HG02884 (cell line): ENCODE data around the gene GDI2.
"Not testable (repeated sequence)": the region's sequence is repeated elsewhere in the genome, so short reads cannot be mapped to it uniquely, and the experiment has no call there.

Source experiments
- ATAC-seq: cut with Tn5 transposase; IDR thresholded peaks from one replicate; pipeline ENCODE4 v1.9.1; 2021; ENCODE audit warnings: mild to moderate bottlenecking, moderate library complexity; ENCODE audit not compliant: unreplicated experiment

GDI2 gene

DNA sequence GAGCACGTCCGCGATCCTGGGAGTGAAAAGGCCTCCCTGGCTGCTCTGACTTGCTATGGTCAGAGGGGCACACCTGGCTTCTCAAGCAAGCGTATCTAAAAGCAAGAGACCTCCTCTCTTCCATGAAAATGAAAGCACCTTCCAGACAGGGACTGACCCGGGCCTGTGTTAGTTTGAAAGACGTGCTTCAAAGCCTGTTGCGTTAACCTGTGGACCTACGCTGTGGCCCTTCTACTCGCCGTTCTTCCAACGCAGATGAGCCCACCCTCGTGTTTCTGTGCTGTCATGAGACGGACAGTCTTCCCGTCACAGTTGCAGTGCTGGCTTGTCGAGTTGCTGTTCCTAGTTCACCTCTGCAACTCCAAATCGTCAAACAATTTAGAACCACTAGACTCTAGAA lies 15.5 kb upstream of the GDI2 start:
- ATAC-seq = no peak

DNA sequence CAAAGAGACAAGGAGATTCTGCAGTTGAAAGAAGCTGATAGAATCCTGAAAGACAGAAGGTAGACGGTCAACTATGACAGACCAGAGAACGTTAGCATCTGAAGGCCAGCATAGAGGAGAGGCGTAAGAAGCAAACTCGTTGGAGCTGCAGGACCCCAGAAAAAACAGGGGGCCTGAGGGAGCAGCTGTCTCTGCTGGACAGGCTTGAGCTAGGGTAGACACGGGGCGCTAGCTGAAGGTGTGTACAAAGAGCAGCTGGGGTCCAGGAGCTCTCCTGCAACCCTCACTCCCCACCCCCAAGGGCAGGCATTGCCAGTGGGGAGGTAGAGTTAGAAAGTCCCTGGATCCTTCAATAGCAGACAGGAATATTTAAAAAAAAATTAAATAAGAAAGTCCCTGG lies 14.6 kb upstream of the GDI2 start:
- no peak for ATAC-seq

DNA sequence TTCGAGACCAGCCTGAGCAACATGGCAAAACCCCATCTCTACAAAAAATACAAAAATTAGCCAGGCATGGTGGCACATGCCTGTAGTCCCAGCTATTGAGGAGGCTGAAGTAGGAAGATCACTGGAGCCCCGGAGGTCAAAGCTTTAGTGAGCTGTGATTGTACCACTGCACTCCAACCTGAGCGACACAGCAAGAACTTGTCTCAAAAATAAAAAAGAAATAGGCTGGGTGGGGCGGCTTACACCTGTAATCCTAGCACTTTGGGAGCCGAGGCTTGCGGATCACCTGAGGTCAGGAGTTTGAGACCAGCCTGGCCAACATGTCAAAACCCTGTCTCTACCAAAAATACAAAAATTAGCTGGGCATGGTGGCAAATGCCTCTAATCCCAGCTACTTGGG lies 13.3 kb upstream of the GDI2 start:
- ATAC-seq = not testable (repeated sequence)

DNA sequence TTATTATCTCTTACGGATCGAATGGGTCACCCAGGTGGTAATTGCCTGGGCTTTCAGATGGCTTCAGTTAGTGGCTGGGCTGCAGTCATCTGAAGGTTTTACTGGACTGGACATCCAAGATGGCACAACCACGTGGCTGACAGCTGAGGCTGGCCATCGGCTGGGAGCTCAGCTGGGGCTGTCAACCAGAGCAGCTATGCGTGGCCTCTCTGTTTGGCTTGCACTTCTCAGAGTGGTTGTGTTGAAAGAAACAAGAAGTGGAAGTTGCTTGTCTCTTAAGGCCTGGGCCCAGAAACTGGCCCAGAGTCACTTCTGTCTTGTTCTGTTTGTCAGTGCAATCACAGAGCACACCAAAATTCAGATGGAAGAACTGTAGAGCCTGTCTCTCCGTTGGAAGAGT lies 5.7 kb upstream of the GDI2 start:
- peak; percentile 38 for ATAC-seq

DNA sequence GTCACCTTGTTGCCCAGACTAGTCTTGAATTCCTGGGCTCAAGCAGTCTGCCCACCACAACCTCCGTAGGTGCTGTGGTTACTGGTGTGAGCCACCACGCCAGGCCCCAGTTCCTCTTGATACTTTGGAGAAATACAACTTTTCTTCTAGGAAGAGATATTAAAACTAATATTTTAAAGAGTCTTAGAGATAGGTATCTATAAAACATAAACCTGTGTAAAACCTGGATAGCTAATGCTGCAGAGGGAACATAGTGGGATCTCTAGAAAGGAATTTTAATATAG lies 4.8 kb upstream of the GDI2 start:
- no peak for ATAC-seq

DNA sequence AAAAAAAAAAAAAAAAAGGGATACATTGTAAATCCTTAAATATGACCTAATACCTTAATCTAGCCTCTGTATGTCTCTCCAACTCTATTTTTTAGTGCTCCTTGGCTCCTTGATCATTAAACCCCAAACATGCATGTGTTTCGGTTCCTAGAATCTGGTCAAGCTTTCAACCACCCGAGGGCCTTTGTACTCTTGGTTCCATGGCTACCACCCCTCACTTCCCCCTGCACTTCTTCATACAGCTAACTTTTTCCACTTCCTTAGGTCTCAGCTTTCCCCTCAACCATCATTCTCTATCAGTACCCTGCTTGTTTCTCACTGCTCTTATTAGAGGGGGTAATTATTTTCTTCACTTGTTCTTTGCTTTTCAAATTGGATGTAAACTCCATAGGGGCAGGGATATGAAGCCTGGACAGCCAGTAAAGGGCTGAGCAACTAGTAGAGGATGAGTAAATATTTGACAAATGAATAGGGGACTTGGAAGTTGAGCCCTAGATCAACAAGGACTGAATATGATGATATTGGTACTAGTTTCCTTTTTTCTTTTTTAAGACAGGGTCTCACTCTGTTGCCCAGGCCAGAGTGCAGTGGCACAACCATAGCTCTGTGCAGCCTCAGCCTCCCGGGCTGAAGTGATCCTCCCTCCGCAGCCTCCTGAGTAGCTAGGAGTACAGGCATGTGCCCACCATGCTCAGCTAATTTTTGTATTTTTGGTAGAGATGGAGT lies 4.3 kb upstream of the GDI2 start:
- ATAC-seq = no peak

DNA sequence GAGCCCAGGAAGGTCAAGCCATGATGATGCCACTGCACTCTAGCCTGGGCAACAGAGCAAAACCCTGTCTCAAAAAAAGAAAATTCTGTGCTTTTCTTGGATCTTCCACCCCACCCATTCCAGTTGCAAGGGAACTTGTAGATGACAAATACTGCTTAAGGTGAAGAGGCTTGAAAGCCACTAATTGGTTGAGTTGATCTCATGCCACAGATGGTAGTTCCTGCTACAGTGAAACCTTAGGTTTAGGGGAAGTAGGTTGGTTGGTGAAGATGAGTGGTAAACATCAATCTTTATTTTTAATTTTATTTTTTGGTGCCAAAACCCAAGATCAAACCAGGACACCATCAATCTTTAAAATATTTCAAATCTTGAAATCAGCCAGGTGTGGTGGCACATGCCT lies 2.9 kb upstream of the GDI2 start:
- ATAC-seq = no peak

DNA sequence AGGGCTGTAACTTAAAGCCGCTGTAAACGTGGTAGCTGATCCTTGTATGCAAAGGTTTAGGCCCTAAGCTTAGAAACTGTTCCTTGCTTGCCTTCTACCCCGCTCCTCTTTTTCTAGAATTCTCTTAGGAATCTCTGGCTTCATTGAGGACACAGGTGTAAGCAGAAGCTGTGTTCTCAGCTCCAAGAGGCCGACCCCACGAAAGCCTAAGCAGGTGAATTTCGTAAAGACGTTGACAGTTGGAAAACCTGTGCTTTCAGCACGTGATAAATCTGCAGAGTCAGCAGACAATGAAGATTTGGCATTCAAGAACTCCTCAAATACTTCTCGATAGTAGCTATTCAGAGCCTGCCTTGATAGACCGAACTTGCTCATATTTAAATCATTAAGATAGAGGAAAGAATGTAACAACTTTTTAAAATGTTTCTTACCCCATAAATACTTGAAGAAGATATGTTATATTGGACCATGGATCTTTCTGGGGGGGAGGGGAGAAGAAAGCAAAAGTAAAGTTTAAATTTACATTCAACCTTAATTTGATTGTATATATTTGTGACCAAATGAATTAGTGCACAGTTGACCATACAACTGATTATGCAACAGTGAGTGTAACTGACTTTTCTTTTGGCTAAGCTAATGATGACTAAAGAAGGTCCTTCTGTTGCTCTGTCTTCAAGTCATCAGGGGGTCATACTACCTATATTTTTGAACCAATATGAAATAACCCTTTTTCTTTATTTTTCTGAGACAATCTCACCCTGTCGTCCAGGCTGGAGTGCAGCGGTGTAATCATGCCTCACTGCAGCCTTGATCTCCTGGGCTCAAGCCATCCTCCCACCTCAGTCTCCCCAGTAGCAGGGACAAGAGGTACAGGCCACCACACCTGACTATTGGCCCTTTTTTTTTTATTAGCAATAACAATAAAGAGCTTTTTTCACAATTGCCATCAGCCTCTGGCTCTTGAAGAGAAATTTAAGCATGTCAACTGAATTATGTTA lies 1.2 kb upstream of the GDI2 start:
- no peak for ATAC-seq

DNA sequence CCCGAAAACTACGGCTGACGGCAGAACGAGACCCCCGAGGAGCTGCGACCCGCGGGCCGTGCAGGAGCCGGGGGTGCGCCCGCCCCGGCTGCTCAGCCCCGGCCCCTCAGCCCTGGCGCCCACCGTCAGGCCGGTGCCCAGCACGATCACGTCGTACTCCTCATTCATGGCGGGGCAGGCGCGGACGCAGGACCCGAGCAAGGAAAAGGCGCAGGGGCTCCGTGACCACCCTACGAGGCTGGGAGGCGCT lies 218 bp downstream of the GDI2 start:
- peak; percentile 4 for ATAC-seq

DNA sequence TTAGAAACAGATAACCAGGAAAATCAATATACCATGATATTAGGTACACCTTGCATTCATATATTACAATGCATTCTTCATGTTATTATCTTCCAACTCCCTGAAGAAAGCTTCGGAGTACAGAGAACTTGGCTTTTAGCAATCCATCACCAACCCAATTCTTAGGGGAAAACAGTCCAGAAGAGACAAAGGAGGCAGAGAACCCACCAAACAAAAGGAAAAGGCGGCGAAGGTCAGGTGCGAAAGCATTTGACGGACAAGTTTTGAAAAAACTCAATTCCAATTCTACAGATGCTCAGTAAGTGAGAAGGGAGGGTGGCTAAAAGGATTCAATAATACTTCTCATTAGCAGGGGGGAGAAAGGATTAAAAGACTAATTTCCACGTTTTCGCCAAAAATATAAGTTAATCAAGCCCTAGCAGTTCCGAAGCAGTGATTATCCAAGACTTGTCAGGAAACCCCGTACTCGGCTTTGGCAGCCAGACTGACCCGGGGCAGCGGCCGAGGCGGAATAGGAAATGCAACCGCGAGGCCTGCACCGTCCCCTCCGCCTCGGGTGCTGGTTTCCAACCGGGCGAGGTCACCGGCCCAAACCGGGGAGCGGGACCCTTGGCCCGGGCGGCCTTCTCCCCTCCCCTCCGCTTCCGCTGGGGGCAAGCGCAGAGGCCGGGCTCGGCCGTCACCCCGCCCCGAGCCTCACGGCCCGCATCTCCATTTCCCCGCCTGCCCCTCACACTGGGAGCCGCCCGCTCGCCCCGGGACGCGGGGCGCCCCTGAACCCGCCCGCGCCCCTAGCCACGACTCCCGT lies 747 bp downstream of the GDI2 start:
- ATAC-seq = peak; percentile 17

DNA sequence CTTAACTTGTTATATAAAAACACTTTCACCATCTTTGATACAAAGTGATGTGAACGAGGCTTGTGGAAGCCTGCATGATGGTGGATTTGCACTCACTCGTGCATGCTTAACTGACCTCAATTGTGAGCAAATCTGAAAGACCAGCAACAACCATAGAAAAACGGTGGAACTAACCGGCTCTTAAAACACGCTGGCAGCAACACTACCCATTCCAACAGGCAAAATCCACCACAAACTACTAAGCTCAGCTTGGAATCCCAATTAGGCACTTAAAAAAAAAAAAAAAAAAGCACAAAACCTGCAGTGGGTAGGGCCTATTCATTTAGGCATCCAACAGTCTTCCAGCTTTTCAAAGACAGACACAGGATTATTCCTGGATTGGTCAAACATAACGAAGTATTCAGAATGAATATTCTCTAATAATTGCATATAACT lies 1.8 kb downstream of the GDI2 start:
- no peak for ATAC-seq

DNA sequence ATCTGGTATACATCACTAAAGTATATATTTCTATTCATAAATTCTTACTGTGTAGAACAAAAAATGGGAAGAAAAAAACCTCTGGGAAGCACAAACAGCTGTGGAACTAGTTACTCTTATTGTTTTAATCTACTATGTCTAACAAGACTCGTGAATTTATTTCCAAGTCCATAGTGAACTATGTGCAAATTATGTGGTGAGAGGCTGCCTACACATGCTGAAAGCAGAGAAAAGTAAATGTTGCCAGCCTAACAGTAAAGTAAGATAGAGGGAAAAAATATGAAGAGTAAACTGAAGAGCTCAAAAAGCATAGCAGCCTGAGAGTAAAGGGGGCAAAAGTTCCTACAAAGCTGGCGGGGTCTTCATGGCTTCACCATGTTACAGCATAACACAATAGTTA lies 3.0 kb downstream of the GDI2 start:
- no peak for ATAC-seq

DNA sequence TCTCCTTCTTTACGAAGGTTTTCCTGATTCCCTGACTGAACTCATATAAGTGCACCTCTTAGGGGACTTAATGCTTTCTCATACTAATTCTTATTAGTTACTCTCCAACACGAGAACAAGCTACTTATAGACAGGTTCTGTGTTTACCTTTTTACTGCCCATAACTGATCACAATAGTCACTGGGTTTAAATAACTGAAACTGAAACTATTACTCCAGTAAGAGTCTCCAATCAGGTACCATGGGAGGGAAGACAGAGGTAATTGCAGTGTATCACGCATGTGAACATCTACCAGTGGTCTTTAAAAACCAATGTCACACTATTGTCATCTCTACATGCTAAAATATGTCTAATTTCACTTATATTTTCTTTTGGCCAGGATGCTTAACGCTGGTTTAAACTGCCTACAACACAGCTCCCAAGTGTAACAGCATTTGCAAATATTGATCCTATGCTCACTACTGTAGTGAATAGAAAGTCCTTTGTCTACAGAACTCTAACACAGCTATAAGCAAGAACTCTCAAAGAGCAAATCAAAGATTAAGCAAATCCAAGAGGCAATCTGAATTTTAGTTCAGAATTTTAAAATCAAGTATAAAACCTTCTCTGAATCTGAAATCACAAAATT lies 3.6 kb downstream of the GDI2 start:
- no peak for ATAC-seq

DNA sequence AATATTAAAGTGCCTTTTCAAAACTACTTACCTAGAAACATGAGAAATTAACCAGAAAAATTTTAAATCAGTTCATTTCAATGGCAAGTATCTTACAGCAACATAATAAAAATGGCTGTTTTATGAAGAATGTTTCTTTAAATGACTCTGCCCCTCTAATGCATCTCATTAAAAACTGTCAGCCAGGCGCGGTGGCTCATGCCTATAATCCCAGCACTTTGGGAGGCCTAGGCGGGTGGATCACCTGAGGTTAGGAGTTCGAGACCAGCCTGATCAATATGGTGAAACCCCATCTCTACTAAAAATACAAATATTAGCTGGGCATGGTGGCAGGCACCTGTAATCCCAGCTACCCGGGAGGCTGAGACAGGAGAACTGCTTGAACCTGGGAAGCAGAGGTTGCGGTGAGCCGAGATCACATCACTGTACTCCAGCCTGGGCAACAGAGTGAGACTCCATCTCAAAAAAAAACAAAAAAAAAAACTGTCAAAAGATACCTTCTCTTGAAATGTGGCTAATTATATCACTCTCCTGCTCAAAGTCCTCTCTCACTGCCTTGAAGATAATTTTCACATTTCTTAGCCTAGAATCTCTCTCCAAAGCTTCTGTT lies 4.3 kb downstream of the GDI2 start:
- not testable (repeated sequence) for ATAC-seq

DNA sequence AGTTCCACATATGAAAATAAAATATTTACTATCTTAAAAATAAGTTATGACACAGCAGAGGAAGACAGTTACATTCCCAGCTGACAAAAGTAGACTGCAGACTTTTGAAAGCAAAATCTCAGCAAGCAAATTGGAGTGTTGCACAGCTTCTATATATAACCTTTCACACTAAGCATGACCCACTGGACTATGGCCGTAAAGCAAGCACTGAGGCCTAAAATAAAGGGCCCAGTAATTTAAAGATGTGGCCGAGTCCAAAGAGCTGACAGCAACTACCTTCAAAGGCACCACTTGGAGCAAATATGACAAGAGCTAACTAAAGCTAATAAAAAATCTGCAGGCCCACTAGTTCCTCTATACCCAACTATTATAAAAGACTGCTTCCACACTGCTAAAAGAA lies 6.5 kb downstream of the GDI2 start:
- ATAC-seq = no peak

DNA sequence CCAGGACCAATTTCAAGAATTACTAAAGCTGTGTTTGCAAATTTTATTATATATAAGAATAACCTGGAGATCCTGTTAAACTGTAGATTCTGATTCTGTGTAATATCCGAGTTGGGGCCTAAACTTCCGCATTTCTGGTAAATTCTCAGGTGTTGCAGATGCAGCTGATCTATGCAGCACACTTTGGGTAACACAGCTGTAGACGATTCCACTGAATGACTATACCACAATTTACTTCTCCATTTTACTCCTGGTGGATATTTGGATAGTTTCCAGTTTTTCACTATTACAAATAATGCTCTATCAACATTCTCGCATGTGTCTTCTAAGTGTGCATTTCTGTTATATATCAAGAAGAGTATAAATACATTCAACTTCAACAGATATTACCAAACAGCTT lies 7.5 kb downstream of the GDI2 start:
- ATAC-seq = no peak

DNA sequence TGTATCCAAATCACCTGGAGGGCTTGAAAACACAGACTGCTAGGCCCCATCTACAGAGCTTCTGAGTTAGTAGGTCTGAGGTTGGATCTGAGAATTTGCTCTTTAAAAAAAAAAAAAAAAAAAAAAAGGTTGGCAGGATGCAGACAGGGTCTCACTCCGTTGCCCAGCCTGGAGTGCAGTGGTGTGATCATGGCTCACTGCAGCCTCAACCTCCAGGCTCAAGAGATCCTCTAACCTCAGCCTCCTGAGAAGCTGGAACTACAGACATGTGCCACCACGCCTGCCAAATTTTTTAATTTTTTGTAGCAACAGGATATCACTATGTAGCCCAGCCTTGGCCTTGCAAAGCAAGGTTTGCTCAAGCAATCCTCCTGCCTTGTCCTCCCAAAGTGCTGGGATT lies 8.0 kb downstream of the GDI2 start:
- no peak for ATAC-seq

DNA sequence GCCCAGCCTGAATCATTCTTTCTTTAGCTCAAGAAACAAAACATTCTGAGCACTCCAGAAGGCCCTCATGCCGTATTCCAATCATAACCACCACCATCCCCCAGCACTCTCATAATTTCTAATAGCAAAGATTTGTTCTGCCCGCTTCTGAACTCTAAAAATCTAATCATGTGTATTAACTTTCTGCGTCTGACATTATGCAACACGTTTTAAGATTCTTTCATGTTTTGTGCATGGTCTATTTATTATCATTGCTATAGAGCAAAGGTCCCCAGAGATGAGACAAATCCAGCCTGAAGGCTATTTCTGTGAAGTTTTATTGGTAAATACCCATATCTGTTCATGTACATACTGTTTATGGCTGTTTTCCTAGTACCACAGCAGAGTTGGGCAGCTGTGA lies 8.8 kb downstream of the GDI2 start:
- no peak for ATAC-seq

DNA sequence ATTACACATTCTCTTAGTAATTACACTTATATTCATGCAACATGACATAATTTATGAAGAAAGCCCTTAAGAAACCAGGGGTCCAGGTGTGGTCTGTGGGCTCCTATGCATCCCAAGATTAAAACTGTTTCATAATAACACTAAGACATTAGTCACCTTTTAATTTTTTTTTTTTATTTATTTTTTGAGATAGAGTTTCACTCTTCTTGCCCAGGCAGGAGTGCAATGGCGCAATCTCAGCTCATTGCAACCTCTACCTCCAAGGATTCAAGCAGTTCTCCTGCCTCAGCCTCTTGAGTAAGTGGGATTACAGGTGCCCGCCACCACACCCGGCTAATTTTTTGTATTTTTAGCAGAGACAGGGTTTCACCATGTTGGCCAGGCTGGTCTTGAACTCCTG lies 12.5 kb downstream of the GDI2 start:
- ATAC-seq = no peak

DNA sequence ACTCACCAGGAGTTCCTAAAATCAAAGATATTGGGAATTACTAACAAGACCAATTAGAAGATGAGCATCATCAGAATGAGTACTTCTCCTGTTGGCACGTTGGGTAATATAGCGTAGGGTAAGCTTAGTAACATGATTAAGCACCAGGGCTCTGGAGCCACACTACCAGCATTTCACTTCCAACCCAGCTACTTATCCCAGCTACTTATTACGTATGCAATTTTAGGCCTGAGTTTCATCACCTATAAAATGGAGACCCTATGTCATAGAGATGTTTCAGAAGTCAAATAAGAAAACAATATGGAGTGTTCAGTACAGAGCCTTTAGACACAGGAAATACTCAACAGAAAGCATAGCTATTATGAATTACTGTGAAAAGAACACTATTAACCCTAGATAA lies 19.0 kb downstream of the GDI2 start:
- no peak for ATAC-seq

DNA sequence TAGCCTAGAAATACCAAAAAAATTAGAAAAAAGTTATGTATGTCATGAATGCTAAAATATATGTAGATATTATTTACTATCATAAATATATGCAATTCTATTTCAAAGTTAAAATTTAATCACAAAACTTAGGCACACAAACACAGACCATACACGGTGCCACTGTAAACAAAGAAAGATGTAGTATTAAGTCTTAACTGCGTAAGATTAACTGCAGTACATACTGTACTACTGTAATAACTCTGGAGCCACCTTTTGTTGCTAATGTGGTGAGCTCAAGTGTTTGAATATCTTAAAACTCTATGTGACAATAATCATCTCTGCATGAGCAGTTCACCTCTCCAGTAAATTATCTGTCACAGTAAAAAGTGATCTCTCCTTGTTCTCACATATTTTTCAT lies 23.6 kb downstream of the GDI2 start:
- ATAC-seq = no peak
